Measurements from ENCODE around the gene OR7A5.
"Not testable (repeated sequence)": the region's sequence is repeated elsewhere in the genome, so short reads cannot be mapped to it uniquely, and the experiment has no call there.

DNA sequence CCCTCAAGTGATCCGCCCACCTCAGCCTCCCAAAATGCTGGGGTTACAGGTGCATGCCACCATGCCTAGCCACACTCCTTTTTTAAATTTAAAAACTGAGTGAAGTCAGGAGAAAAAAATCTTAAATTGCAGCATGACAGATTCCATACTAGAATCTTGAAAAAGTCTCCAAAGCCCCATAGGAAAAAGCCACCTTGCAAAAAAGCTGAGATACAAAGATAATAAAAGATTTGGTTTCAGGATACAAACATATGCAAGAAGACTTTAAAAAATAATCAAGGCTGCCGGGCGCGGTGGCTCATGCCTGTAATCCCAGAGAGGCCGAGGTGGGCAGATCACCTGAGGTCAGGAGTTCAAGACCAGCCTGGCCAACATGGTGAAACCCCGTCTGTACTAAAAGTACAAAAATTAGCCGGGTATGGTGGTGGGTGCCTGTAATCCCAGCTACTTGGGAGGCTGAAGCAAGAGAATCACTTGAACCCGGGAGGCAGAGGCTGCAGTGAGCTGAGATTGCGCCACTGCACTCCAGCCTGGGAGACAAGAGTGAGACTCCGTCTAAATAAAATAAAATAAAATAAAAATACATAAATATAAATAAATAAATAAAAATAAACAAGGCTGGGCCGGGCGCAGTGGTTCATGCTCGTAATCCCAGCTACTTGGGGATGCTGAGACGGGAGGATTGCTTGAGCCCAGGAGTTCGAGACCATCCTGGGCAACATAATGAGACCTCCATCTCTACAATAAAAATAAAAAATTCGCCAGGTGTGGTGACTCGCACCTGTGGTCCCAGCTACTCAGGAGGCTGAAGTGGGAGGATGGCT is 53.1 kb downstream of the OR7A5 start:
- TF ChIP-seq POLR2A (IDR thresholded peaks at IDR 0.05; ENCODE audit: low read depth, low read length); POLR2AphosphoS5 (IDR thresholded peaks at IDR 0.05; ENCODE audit: low read depth, low read length); TAF1 (IDR thresholded peaks at IDR 0.05; ENCODE audit: low read depth, low read length); POU2F2 (IDR thresholded peaks at IDR 0.05; ENCODE audit: low read depth, low read length); PAX5 (IDR thresholded peaks at IDR 0.05; ENCODE audit: insufficient read depth, low read length, severe bottlenecking); SPI1 (IDR thresholded peaks at IDR 0.05; ENCODE audit: low read depth, low read length): not testable (repeated sequence)

Measured in GM12891 (cell line).